ENCODE measurements around the gene SH3GLB1.

SH3GLB1 gene

GRCh38 chr1:86769065-86769464 is 64.7 kb downstream of the SH3GLB1 start:
- in situ Hi-C loops (cut with MboI; ENCODE audit: low sequenced_read_pairs), result no loop called here

DNA sequence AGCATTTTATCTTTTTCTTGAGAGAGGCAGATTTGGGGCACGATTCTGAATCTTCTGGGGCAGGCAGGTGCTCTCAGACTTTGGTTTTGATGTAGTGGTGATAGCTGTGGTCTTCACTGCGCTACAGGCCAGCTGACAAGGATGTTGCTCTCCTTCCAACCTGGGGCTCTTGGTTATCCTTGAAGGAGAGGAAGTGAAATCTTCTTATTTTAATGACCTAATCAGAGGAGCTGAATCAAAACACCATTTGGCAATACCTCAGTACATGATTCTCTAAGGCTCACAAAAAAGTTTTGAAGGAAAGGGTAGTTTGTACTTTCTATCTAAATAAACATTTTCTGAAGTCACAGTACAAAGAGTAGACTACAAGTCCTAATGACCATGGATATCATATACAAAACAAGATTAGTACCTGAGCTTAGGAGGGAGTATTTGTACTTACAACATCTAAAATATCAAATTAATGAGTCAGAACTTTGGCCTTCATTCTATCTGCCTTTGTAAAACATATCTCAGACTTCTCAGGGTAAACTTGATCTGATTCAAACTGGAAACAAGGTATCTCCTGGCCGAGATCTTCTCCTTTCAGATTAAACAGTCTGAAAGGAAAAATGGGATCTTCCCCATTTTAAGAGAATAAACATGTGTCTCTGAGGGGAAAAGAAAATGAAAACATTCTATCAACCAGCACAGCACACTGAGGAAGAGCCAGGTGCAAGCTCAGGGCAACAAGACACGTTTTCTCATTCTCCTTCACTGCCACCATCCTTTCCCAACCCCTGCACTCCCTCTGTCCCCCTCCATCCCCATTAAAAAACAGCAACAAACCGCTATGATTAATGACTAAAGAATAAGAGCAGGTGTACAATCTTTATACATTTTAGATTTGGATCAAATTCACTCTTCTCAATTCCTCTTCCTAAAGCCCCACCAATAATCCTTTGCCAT is 69.2 kb downstream of the SH3GLB1 start:
- in situ Hi-C loops (cut with MboI; ENCODE audit: low sequenced_read_pairs), result no loop called here

DNA sequence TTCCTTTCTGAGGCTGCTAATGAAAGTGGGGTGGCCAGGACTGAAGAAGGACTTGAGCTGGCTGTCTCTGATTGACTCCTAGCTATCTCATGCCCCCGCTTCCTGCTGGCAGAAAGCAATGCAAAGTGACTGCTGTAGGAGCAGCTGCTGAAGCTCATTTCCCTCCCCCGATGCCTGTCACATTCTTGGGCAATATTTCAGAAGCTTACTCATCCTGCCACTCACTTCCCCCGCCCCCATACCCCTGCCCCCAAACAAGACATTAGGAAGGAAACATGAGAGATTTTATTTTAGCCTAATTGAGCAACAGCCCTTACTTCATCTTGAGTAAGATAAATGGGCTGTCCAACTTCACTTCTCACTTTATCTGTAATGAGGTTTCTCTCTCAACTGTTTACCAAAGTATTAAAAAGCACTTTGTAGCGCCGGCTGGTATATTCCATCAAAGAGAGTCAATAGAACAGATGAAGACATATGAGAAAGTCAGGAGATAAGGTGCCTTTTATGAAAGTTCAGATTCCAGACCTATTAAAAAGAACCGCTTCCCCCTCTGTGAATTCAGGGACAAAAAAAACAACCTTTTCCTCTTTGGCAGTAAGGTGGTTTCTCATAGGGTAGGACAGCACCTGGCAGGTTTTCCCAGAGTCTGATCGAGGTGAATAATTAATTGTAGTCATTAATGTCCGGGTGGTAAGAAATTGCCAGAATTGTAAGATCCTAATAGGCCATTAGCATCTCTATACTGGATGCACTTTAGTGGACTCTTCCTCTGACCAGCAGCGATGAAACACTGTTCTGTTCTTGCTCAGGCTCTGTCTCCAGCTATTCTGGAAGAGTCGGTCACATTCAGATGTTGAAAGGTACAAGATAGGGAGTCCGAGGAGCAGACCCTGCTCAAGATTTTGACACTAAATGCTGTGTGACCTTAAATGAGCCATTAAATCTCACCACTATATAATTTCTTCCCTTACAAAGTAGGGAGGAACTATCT is 70.2 kb downstream of the SH3GLB1 start:
- in situ Hi-C loops (cut with MboI; ENCODE audit: low sequenced_read_pairs), result no loop called here

- in situ Hi-C loops (cut with MboI; ENCODE audit: low sequenced_read_pairs), result no loop called here
Measured at GRCh38 chr1:86775395-86775794, 71.0 kb downstream of the SH3GLB1 start.

- in situ Hi-C loops (cut with MboI; ENCODE audit: low sequenced_read_pairs), result no loop called here
Measured at GRCh38 chr1:86776108-86776507, 71.7 kb downstream of the SH3GLB1 start.

DNA sequence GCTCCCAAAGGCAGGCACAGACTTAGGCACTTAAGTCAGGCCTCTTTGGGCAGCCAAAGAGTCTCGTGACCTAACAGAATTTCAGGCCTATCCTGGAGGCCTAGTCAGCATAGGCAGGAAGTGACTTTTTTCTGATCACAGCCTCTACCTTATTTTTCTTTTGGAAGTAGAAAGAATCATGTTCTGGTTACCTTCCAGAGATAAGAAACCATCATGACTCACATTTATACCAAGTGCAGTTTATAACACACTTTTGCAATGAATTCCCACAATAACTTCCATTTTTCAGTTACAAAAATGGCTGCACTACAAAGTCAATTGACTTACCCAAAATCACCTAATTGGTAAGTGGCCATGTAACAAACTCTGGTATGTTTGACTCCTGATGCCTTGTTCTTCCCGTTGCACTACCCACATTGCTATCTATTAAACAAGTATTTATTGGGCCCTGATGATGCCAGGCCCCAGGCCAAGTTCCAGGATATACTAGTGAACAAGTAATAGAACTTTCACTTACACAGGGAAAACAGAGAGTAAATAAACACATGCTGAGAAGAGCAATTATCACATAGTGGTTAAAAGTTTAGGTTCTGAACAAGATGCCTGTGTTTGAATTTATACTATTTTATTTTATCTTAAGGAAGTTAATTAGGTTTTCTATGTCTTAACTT is 74.3 kb downstream of the SH3GLB1 start:
- in situ Hi-C loops (cut with MboI; ENCODE audit: low sequenced_read_pairs), result no loop called here

GRCh38 chr1:86779308-86780191 is 75.2 kb downstream of the SH3GLB1 start:
- in situ Hi-C loops (cut with MboI; ENCODE audit: low sequenced_read_pairs), result no loop called here

DNA sequence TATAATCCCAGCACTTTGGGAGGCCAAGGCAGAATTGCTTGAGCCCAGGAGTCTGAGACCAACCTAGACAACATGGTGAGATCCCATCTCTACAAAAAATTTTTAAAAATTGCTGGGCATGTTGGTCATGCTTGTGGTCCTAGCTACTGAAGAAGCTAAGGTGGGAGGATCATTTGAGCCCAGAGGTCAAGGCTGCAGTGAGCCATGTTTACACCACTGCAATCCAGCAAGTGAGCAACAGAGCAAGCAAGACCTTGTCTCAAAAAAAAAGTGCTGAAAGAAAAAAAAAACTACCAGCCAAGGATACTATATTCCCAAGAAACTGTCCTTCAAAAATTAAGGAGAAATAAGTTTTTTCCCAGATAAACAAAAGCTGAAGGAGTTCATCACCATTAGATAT is 78.1 kb downstream of the SH3GLB1 start:
- in situ Hi-C loops (cut with MboI; ENCODE audit: low sequenced_read_pairs), result no loop called here

DNA sequence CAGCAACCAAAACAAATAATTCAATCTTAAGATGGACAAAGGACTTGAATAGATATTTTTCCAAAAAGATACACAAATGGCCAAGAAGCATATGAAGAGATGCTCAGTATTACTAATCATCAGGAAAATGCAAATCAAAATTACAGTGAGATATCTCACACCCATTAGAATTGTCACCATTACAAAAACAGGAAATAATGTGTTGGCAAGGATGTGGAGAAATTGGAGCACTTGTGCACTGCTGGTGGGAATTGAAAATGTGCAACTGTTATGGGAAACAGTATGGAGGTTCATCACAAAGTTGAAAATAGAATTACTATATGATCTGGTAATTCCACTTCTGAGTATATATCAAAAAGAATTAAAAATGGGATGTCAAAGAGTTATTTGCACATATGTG is 83.2 kb downstream of the SH3GLB1 start:
- in situ Hi-C loops (cut with MboI; ENCODE audit: low sequenced_read_pairs), result no loop called here

DNA sequence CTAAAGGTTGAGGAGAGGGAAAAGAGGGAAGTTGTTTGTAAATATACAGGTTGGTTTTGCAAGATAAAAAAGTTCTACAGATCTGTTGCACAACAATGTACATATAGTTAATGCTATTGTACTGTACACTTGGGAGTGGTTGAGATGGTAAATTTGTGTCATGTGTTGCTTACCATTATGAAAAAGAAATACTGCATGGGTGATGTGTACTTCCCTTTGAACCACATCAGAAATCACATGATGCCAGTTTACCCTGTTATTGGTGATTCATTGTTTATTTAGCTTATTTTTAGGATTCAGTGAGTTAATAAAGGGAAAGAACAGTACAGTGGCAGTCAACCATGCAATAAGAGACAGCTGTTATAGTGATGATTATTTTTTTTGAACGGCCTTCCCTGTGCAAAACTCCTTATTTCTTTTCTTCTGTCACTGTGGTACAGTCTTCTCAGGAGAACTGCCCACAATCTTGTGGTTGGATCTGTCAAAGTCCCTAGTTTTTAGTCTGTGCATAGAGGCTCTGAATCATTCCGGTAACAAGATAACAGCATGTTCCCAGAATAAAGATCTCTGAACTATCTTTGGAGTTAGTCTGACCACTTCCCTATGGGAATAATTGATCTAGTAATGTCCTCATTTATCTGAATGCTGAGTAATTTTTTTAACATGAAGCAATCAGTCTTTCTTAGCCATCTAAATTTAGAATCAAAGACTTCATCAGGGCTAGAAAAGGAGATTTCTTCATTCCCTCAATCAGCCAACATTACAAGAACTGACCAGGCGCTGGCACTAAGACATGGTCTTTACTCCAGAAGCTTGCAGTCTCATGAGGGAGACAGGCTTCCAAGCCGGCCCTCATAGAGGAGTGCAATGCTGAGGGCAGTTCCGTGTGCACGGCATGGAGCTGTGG is 84.2 kb downstream of the SH3GLB1 start:
- in situ Hi-C loops (cut with MboI; ENCODE audit: low sequenced_read_pairs), result no loop called here

- in situ Hi-C loops (cut with MboI; ENCODE audit: low sequenced_read_pairs), result no loop called here
Measured at GRCh38 chr1:86795316-86795715, 90.9 kb downstream of the SH3GLB1 start.

Measured in HL-60/S4 treated with phorbol 12-myristate 13-acetate at 8.2 ng/mL for 4 days and 3 days (cell line).